Measurements from ENCODE around the gene GSE1. TPM values are rescaled to one million over a fixed set of nuclear protein-coding genes. Genes with fewer than 3 reads are reported as not detected.

The GSE1 gene
- total RNA-seq, 4 donors from 2014 or later, result 46.7 to 144 (median 96.9) TPM

GRCh38 chr16:85658504-85659326 is 45.6 kb downstream of the GSE1 start:
- H3K27ac ChIP-seq, result no peak overlapping the region
- H3K4me1 ChIP-seq, result peaks cover 5% of the 10 kb centered on the region
- 85% methylated on average over 15 of the region's 18 CpGs for WGBS

GRCh38 chr16:85659336-85659735 is 46.2 kb downstream of the GSE1 start:
- 87% methylated on average over 8 of the region's 8 CpGs for WGBS

More at GRCh38 chr16:85658504-85659326, 45.6 kb downstream of the GSE1 start:
- Histone ChIP-seq H3K27me3 (no peaks in the 10 kb centered on the region), H3K9me3 (no peaks in the 10 kb centered on the region), H3K4me3 (no peak overlapping the region), H3K36me3 (peaks cover 91% of the 10 kb centered on the region)
- no peak for TF ChIP-seq POLR2AphosphoS5 (IDR thresholded peaks at IDR 0.05)
- TF ChIP-seq POLR2A (IDR thresholded peaks at IDR 0.05), result no peak
- TF ChIP-seq EP300 (IDR thresholded peaks at IDR 0.05), result no peak
- TF ChIP-seq CTCF (IDR thresholded peaks at IDR 0.05), result no peak
- peak in 1 of 2 donors; percentile 57 for DNase-seq (ENCODE audit: low spot score in 2 of 2)

GRCh38 chr16:85659805-85660511 is 46.8 kb downstream of the GSE1 start:
- Histone ChIP-seq H3K4me3 (no peak overlapping the region), H3K36me3 (peaks cover 94% of the 10 kb centered on the region), H3K4me1 (peaks cover 4% of the 10 kb centered on the region), H3K27ac (no peak overlapping the region), H3K27me3 (no peaks in the 10 kb centered on the region), H3K9me3 (no peaks in the 10 kb centered on the region)
- peak; percentile 70 to 86 for DNase-seq (ENCODE audit: low spot score in 2 of 2)
- TF ChIP-seq CTCF (IDR thresholded peaks at IDR 0.05) (peak; percentile 50 to 89), POLR2A (IDR thresholded peaks at IDR 0.05) (no peak)
- WGBS, result 78% methylated on average over 12 of the region's 12 CpGs

More at GRCh38 chr16:85659336-85659735, 46.2 kb downstream of the GSE1 start:
- Histone ChIP-seq H3K4me1 (peaks cover 4% of the 10 kb centered on the region), H3K9me3 (no peaks in the 10 kb centered on the region), H3K4me3 (no peak overlapping the region), H3K36me3 (peaks cover 94% of the 10 kb centered on the region), H3K27me3 (no peaks in the 10 kb centered on the region), H3K27ac (no peak overlapping the region)
- DNase-seq (ENCODE audit: low spot score in 2 of 2), result peak in 1 of 2 donors; percentile 32
- TF ChIP-seq EP300 (IDR thresholded peaks at IDR 0.05), result no peak
- no peak for TF ChIP-seq POLR2A (IDR thresholded peaks at IDR 0.05)
- no peak for TF ChIP-seq CTCF (IDR thresholded peaks at IDR 0.05)
- TF ChIP-seq POLR2AphosphoS5 (IDR thresholded peaks at IDR 0.05), result no peak

GRCh38 chr16:85660843-85661739 is 48.0 kb downstream of the GSE1 start:
- no peak overlapping the region for H3K27ac ChIP-seq
- H3K9me3 ChIP-seq, result no peaks in the 10 kb centered on the region
- no peak for TF ChIP-seq POLR2A (IDR thresholded peaks at IDR 0.05)
- no peak for TF ChIP-seq CTCF (IDR thresholded peaks at IDR 0.05)
- TF ChIP-seq POLR2AphosphoS5 (IDR thresholded peaks at IDR 0.05), result no peak
- no peak for TF ChIP-seq EP300 (IDR thresholded peaks at IDR 0.05)
- H3K36me3 ChIP-seq, result peaks cover 94% of the 10 kb centered on the region
- DNase-seq (ENCODE audit: low spot score in 2 of 2), result peak in 1 of 2 donors; percentile 76
- no peaks in the 10 kb centered on the region for H3K27me3 ChIP-seq
- 92% methylated on average over 13 of the region's 42 CpGs for WGBS
- no peak overlapping the region for H3K4me3 ChIP-seq
- H3K4me1 ChIP-seq, result peaks cover 4% of the 10 kb centered on the region
